T-helper 9 cell (primary cell): ENCODE results near the gene TIPARP.
A peak's percentile ranks its signal among the peaks of the same experiment; 100 is the strongest.
"Not testable (repeated sequence)": the region's sequence is repeated elsewhere in the genome, so short reads cannot be mapped to it uniquely, and the experiment has no call there.

ENCODE experiments used
- DNase-seq: peaks from one replicate; pipeline ENCODE4 v3.0.0-alpha.2; 2020

The TIPARP gene

GRCh38 chr3:156676768-156677479, 2.5 kb downstream of the TIPARP start:
- peak; percentile 10 for DNase-seq

GRCh38 chr3:156677536-156677935, 3.1 kb downstream of the TIPARP start:
- no peak for DNase-seq

DNA sequence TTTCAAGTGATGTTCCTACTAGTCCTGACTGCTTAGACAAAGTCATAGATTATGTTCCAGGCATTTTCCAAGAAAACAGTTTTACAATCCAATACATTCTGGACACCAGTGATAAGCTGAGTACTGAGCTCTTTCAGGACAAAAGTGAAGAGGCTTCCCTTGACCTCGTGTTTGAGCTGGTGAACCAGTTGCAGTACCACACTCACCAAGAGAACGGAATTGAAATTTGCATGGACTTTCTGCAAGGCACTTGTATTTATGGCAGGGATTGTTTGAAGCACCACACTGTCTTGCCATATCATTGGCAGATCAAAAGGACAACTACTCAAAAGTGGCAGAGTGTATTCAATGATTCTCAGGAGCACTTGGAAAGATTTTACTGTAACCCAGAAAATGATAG, 3.8 kb downstream of the TIPARP start:
- DNase-seq = no peak

DNA sequence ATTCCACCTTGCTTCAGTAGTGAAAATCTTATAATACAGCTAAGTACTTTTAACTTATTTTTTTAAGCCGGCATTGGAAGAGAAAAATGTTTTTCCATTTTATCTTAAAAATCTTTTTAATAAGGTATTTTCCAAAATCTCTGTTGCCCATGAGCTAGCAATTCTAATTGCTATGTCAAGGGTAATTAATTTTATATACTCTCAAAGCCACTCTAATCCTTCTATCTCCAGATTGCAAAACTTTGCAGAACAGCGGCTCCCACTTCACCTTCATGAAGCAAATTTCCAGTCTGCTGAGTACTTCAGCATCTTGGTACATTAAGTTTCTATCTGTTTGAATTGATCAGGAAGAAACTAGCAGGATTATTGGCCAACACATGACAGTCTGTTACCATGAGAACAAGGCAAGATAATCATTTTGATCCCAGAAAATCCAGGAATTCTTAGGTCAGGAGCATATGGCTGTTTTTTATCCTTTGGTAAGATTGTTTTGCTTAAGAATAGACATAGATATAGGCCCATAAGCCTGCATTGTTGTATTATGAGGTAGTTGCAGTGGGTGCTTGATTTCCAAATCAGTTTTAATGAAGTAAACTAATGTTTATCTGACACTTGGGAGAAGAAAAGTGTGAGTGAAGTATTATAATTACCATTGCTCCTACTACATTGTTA, 6.0 kb downstream of the TIPARP start:
- no peak for DNase-seq

- no peak for DNase-seq
These were observed 6.6 kb downstream of the TIPARP start for GRCh38 chr3:156681002-156681401.

GRCh38 chr3:156682501-156682900, 8.1 kb downstream of the TIPARP start:
- DNase-seq = no peak

DNA sequence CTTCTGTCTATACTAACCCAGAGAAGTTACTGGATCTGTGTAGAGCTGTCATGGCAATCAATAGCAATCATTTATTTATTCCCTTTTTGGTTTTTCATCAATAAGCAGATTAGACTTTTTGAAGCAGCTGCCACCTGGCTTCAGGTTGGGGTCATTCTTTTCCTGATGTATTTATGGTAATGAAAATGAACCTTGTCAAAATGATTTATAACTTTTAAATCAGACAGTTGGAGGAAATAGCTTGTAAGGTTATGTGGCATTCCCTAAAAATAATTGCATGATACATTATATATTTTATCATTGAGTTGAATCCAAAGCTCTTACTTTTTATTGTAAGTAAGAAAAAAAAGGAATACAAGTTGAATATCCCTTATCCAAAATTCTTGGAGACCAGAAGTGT, 8.6 kb downstream of the TIPARP start:
- no peak for DNase-seq

GRCh38 chr3:156685198-156685597, 10.8 kb downstream of the TIPARP start:
- DNase-seq = no peak

GRCh38 chr3:156685752-156686151, 11.4 kb downstream of the TIPARP start:
- no peak for DNase-seq

GRCh38 chr3:156687023-156687422, 12.6 kb downstream of the TIPARP start:
- DNase-seq = no peak

GRCh38 chr3:156688632-156689452, 14.5 kb downstream of the TIPARP start:
- no peak for DNase-seq

DNA sequence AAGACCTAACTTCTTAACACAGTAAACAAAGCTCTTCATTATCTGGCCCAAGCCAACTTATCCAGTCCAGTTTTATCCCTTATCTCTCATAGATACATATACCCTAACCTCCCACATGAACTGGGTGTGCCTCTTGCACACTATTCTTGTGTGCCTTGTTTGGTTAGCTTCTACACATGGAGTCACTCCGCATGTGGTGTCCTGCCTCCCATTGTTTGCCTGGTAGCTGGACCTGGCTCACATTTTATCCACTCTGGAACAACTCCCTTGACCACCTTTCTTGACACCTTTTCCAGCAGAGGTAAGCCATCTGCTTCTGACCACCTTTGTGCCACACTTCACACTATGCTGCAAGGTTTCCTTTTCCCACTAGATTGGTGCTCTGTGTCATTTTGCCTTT, 15.2 kb downstream of the TIPARP start:
- DNase-seq = no peak

GRCh38 chr3:156691920-156692319, 17.5 kb downstream of the TIPARP start:
- DNase-seq = no peak

GRCh38 chr3:156693166-156693565, 18.8 kb downstream of the TIPARP start:
- no peak for DNase-seq

DNA sequence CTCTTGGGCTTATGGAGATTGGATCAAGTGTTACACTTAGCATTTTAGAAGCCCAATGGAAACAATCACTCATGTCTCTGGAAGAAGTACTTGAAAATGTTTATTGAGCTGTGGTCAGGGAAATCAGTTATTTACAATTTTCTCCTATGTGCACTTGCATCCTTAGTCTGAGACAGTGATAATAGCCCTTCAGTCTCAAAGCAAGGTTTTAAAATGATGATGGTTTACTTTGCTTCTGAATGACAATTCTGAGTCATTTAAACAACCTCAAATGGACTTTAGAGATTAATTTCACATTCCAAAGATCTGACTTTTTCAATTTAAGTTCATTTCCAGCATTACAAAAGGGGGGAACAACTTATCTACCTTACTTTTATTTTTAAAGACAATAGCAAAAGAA, 20.1 kb downstream of the TIPARP start:
- DNase-seq = no peak

DNA sequence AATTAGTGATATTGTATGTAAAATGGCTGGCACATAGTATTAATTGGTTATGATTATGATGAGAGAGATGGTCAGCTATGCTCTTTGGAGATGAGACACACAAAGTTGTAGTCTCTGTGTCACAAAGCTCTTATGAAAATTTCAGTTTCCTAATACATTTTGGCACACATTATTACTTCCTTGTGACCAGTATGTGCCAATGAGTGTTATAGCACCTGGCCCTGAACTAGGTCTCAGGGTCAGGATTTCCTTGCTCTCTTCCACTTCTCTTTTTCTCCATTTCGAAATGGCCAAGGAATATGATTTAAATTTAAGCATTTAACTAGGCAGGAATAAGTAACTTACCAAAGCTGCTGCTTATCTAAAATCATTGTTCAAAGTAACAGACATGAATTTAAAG, 28.0 kb downstream of the TIPARP start:
- DNase-seq = no peak

GRCh38 chr3:156704370-156705036, 30.1 kb downstream of the TIPARP start:
- DNase-seq = no peak

DNA sequence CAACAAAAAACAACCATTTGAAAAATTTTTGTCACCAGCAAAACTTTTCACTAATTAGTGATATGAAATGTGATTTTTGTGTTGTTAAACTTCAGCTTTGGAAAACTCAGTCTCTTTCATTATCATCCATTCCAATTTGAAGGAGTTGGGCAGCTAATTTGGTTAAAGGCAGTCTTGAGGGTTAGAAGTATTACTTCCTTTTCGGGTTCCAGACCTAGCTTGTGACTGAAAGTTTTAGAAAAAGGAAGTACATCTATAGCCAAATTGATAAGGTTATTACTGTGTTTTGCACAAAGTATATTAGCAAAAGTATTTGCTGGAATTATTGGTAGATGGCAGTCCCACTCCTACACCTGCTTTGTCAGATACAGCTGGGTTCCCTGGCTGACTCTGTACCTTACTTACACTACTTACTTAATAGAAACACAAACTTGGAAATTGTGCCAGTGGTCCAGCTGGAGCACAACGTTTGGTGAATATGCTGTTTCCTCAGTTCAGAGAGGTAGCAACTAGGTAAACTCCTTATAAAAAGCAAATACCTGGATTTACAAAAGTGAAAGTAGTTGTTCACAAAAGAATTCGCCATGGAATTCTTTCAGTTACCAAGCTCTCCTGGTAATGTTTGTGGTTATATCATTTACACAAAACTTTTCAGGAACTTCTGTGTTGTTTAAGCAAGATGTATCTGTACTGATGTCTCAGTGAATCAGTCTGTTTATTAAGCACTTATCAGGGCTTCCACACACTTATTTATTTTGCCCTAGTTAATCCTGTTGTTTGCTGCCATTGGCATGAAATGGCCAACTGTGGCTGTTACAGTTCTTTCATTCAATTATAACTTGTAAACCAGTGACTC, 31.6 kb downstream of the TIPARP start:
- no peak for DNase-seq

- no peak for DNase-seq
These were observed 33.2 kb downstream of the TIPARP start for GRCh38 chr3:156707588-156707987.

DNA sequence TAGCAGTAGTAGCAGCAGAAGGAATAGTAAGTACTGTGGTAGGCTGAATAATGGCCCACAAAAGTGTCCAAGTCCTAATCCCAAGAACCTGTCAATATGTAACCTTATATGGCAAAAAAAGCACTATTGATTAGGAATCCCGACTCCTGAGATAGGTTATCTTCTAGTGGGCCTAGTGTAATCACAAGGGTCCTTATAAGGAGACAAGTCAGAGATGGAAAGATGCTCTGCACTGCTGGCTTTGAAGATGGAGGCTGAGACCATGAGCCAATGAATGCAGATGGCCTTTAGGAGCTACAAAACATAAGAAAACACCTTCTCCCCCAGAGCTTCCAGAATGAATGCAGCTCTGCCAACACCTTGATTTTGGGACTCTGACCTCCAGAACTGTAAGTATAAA, 36.0 kb downstream of the TIPARP start:
- no peak for DNase-seq

GRCh38 chr3:156711113-156711512, 36.7 kb downstream of the TIPARP start:
- DNase-seq = no peak

- not testable (repeated sequence) for DNase-seq
These were observed 37.6 kb downstream of the TIPARP start for GRCh38 chr3:156711944-156712343.
